HL-60 (cell line): ENCODE data around the gene SPACA9.

ENCODE experiments used
- CTCF ChIP-seq: IDR thresholded peaks from one replicate; pipeline ENCODE4 v1.5.1; 2011; ENCODE audit warnings: low read length, control low read depth, inconsistent platforms; ENCODE audit not compliant: insufficient read depth
- POLR2AphosphoS5 ChIP-seq: IDR thresholded peaks from 2 replicates; pipeline ENCODE4 v1.6.1; 2012; ENCODE audit warnings: low read depth
- SPI1 ChIP-seq: IDR thresholded peaks from 2 replicates; pipeline ENCODE4 v1.6.1; 2012; ENCODE audit warnings: low read depth, mild to moderate bottlenecking, borderline replicate concordance

- TF ChIP-seq CTCF (no peak), POLR2AphosphoS5 (no peak), SPI1 (no peak)
These were observed 27.0 kb downstream of the SPACA9 start for GRCh38 chr9:132905726-132906125.
